Prostate gland (tissue), 2 donors: ENCODE results near the gene ACADS. TPM values are rescaled to one million over a fixed set of nuclear protein-coding genes. Genes with fewer than 3 reads are reported as not detected.

ENCODE experiments used
- DNase-seq: peaks from one replicate; pipeline ENCODE4 v3.0.0-alpha.2; 2019; ENCODE audit warnings: low spot score
- H3K27ac ChIP-seq, 2 donors: fragments of 200-600 bp; sonication (generic); 2 replicates each; pipeline ENCODE4 v1.5.1; 2017 to 2019
- H3K27me3 ChIP-seq: fragments of 200-600 bp; sonication (generic); replicated peaks from 2 replicates; pipeline ENCODE4 v1.5.1; 2019; ENCODE audit not compliant: insufficient read depth
- H3K36me3 ChIP-seq, 2 donors: fragments of 200-600 bp; sonication (generic); 1 replicate in 1 of 2; 2 replicates in 1 of 2; pipeline versions ENCODE4 v1.5.1 to v1.8.1; 2017 to 2019
- H3K4me1 ChIP-seq: fragments of 200-600 bp; sonication (generic); replicated peaks from 2 replicates; pipeline ENCODE4 v1.5.1; 2019
- H3K4me3 ChIP-seq, 2 donors: fragments of 200-600 bp; sonication (generic); 2 replicates each; pipeline ENCODE4 v1.5.1; 2017 to 2019
- H3K9me3 ChIP-seq: fragments of 200-600 bp; sonication (generic); 2 replicates; pipeline ENCODE4 v1.5.1; 2017
- CTCF ChIP-seq, 4 experiments: fragments of 200-600 bp in 2 of 4; fragments of 450-650 bp in 2 of 4; sonication (generic) in 2 of 4; IDR thresholded peaks; 1 replicate in 3 of 4; 2 replicates in 1 of 4; pipeline ENCODE4 v1.5.1; 2016 to 2019; ENCODE audit warnings: antibody characterized with exemption in 4 of 4, mild to moderate bottlenecking in 2 of 4, moderate library complexity in 2 of 4
- POLR2A ChIP-seq: fragments of 450-650 bp; IDR thresholded peaks from one replicate; pipeline ENCODE4 v1.6.1; 2016; ENCODE audit warnings: antibody characterized with exemption, mild to moderate bottlenecking
- POLR2AphosphoS5 ChIP-seq: sonication (generic); formaldehyde crosslinking; IDR thresholded peaks from one replicate; pipeline ENCODE4 v1.6.1; 2017; ENCODE audit warnings: antibody characterized with exemption
- WGBS: methylation state at CpG from one replicate; pipeline ENCODE4 v1.1.5; 2018; 5-methylcytosine and 5-hydroxymethylcytosine counted together
- intact Hi-C: fragments of 100-400 bp; cut with DNase I; formaldehyde crosslinking; loops from one replicate; pipeline ENCODE4 v1.14.2; 2022
- total RNA-seq, 2 donors: library from RNA; depleted of rRNA; stranded (reverse); fragments of >200 nt; gene quantifications; one replicate each; pipeline ENCODE4 v1.1.0, GENCODE V29; 2016

Gene ACADS
- total RNA-seq, 2 donors from 2014 or later, result 29.4 to 36.0 TPM

- 91% methylated on average over 3 of the region's 3 CpGs for WGBS
- no peak overlapping the region for H3K27ac ChIP-seq
Observed at GRCh38 chr12:120733574-120733973, 7.9 kb downstream of the ACADS start.

GRCh38 chr12:120734210-120734609 is 8.6 kb downstream of the ACADS start:
- Histone ChIP-seq H3K9me3 (no peaks in the 10 kb centered on the region), H3K27me3 (no peaks in the 10 kb centered on the region), H3K36me3 (no peaks in the 10 kb centered on the region), H3K4me3 (no peak overlapping the region), H3K27ac (no peak overlapping the region), H3K4me1 (no peaks in the 10 kb centered on the region)
- intact Hi-C loops, result no loop called here
- WGBS, result 90% methylated on average over 10 of the region's 10 CpGs
- TF ChIP-seq CTCF (IDR thresholded peaks at IDR 0.05), result no peak
- DNase-seq, result no peak

More at GRCh38 chr12:120733574-120733973, 7.9 kb downstream of the ACADS start:
- H3K27me3 ChIP-seq, result no peaks in the 10 kb centered on the region
- H3K9me3 ChIP-seq, result no peaks in the 10 kb centered on the region
- H3K4me1 ChIP-seq, result no peaks in the 10 kb centered on the region
- intact Hi-C loops, result no loop called here
- no peak for DNase-seq
- no peaks in the 10 kb centered on the region for H3K36me3 ChIP-seq
- TF ChIP-seq POLR2A (no peak), POLR2AphosphoS5 (no peak), CTCF (IDR thresholded peaks at IDR 0.05) (no peak)
- no peak overlapping the region for H3K4me3 ChIP-seq

GRCh38 chr12:120735181-120735580 is 9.6 kb downstream of the ACADS start:
- Histone ChIP-seq H3K27me3 (no peaks in the 10 kb centered on the region), H3K4me3 (no peak overlapping the region), H3K36me3 (no peaks in the 10 kb centered on the region), H3K9me3 (no peaks in the 10 kb centered on the region), H3K4me1 (no peaks in the 10 kb centered on the region), H3K27ac (no peak overlapping the region)
- TF ChIP-seq POLR2A (no peak), POLR2AphosphoS5 (no peak), CTCF (IDR thresholded peaks at IDR 0.05) (no peak)
- DNase-seq, result no peak
- intact Hi-C loops, result no loop called here
- 95% methylated on average over 3 of the region's 3 CpGs for WGBS

- Histone ChIP-seq H3K27me3 (no peaks in the 10 kb centered on the region), H3K27ac (no peak overlapping the region), H3K36me3 (no peaks in the 10 kb centered on the region), H3K4me1 (no peaks in the 10 kb centered on the region), H3K9me3 (no peaks in the 10 kb centered on the region), H3K4me3 (no peak overlapping the region)
- TF ChIP-seq POLR2AphosphoS5 (no peak), POLR2A (no peak), CTCF (IDR thresholded peaks at IDR 0.05) (no peak)
- intact Hi-C loops, result no loop called here
- 87% methylated on average over 33 of the region's 38 CpGs for WGBS
- no peak for DNase-seq
Observed at GRCh38 chr12:120736404-120737331, 11.0 kb downstream of the ACADS start.
